Globus pallidus (tissue), 1 donor: ENCODE measurements around the gene DGUOK.

ENCODE experiments used
- DNase-seq: peaks from one replicate; pipeline ENCODE4 v3.0.0-alpha.2; 2015; ENCODE audit warnings: low spot score

Gene DGUOK

GRCh38 chr2:73947412-73948018 lies 20.8 kb downstream of the DGUOK start:
- DNase-seq: no peak

DNA sequence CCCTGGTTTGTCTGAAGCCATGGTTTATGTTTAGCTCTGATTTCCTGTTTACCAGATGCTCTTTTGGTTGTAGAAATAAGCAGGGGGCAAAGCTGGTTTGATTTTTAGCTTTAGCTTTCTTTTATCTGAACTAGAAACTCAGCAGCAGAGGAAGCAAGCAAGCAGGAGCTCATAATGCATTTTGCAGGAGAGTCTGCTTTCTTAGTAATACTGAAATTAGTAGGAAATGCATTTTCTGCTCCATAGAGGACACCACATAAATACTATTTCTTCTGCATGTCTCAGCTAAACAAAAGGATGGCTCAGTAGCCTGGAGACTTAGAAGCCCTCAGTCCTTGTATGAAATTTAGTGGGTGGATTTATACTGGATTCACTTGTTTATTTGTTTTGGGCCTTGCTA lies 23.1 kb downstream of the DGUOK start:
- DNase-seq: no peak

DNA sequence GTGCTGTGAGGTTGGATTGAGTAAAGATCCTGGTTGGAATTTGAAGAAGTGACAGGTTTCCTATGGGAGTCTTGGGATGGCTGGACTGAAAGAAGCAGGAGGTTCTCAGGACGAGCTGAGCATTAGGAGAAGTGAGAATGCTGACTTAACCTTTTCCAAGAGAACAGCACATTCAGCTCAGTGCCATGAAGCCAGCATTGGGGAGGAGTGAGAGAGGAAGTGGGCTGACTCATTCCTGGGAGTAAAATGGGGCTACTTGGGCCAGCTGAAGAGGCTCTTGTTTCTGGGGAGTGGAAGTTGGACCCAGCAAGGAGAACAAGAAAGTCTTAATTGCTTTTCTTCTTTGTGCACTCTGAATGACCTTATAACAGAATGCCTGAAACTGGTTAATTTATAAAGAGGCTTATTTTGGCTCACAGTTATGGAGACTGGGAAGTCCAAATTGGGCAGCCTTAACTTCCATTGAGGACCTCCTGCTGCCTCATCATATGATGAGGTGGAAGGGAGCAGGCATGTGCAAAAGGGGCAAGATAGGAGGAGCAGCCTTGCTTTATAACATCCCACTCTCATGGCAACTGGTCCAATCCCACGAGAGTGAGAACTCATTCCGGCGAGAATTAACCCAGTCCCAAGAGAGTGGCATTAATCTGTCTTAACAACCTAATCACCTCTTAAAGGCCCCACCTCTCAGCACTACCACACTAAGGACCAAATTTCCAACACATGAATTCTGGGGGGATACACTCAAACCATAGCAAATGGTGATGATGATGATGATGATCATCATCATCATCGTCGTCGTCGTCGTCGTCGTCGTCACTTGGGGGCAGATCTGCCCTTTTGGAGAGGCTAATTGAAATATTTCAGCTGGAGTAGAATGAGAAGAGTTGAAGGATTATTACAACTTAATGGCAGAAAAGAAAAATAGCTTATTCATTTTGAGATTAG lies 26.1 kb downstream of the DGUOK start:
- peak; percentile 58 for DNase-seq

- no peak for DNase-seq
These were observed 29.7 kb downstream of the DGUOK start for GRCh38 chr2:73956218-73956865.

DNA sequence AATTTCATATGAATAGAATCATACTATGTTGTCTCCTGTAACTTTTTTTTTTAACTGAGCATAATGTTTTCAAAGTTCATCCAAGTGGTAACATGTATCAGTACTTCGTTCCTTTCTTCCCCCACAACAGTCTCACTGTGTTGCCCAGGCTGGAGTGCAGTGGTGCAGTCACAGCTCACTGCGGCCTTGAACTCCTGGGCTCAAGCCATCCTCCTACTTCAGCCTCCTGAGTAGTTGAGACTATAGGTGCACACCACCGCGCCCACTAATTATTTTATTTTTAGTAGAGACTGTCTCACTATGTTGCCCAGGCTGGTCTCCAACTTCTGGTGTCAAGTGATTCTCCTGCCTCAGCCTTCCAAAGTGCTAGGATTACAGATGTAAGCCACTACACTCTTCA lies 34.6 kb downstream of the DGUOK start:
- no peak for DNase-seq

- no peak for DNase-seq
These were observed 35.3 kb downstream of the DGUOK start for GRCh38 chr2:73961823-73962615.

GRCh38 chr2:73962798-73963197 lies 36.1 kb downstream of the DGUOK start:
- DNase-seq: no peak

- no peak for DNase-seq
These were observed 36.9 kb downstream of the DGUOK start for GRCh38 chr2:73963385-73964120.

DNA sequence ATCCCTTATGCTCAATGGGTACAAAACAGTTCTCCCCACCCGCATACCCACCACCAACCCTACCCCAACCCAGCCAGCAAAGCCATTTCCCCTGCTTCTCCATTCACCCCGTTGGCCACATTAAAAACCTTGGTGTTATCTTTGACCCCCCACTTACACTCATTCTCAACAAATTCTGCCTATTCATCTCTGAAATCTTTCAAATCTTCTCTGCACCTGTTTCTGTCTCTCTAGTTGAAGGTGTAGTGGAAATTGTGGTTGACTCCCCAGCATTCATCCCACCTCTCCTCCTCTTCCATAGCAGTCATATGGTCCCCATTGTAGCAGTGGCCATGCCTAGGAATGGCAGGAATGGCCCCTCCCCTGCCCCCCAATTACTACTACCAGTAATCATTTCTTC lies 37.5 kb downstream of the DGUOK start:
- no peak for DNase-seq

GRCh38 chr2:73965053-73965452 lies 38.4 kb downstream of the DGUOK start:
- no peak for DNase-seq

- no peak for DNase-seq
These were observed 41.8 kb downstream of the DGUOK start for GRCh38 chr2:73968357-73968937.

DNA sequence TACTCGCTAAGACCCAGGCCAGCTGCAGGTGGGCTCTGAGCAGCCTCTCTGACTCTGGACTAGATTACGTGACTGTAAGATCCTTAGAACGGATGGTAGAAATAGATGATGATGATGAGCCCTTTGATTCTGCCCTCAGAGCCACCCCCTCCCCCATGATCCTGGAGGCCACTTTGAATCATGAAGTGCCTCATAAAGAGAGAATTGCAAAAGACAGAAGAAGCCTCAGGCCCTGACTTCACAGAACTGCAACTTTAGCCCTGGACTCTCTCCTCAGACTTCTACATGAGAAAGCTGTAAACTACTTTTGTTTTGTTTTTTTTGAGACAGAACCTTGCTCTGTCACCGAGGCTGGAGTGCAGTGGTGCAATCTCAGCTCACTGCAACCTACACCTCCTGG lies 42.7 kb downstream of the DGUOK start:
- no peak for DNase-seq

- DNase-seq: no peak
These were observed 43.6 kb downstream of the DGUOK start for GRCh38 chr2:73970141-73970803.

DNA sequence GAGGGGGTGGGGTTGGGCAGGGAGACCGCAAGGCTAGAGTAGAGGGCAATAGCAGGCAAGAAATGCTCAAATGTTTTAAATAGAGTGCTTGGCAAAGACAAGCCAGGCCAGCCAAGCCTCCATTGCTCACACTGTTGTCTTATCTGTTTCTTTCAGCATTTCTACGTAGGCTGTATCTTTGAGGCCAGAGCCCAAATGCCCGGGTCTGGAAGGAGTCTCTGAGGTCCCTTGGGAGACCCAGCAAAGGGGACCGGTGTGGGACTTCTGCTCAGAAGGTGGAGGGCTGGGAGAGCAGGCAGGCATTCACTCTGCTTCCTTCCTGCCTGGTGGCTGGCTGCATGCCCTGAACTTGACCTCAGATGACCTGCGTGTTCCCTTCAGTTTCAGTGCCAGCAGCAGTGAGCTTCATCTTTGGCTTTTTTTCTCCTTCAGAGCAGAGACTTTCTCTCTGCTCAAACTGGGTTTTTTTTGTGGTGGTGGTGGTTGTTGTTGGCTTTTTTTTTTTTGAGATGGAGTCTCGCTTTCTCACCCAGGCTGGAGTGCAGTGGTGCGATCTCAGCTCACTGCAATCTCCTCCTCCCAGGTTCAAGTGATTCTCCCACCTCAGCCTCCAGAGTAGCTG lies 44.3 kb downstream of the DGUOK start:
- DNase-seq: peak; percentile 55

- no peak for DNase-seq
These were observed 45.0 kb downstream of the DGUOK start for GRCh38 chr2:73971722-73972121.

GRCh38 chr2:73972846-73973245 lies 46.2 kb downstream of the DGUOK start:
- DNase-seq: no peak

DNA sequence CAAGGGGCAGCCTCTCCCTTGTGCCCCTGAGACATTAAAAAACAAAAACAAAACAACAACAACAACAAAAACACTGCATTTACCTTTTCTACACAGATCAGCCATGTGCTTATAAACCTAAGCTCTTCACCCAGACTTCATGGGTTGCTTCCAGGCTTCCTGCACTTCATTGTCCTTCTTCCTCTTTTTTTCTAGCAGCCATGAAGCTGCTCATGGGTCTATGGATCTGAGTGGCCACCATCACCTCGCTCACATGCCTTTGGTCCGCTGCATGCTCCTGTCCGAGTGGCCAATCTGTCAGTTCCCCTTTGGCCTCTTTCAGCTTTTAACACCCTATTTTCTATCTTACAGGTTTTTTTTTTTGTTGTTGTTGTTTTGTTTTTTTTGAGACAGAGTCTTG lies 49.1 kb downstream of the DGUOK start:
- DNase-seq: no peak

- no peak for DNase-seq
These were observed 50.1 kb downstream of the DGUOK start for GRCh38 chr2:73976803-73977202.

- DNase-seq: no peak
These were observed 50.8 kb downstream of the DGUOK start for GRCh38 chr2:73977466-73977865.

GRCh38 chr2:73979021-73979420 lies 52.3 kb downstream of the DGUOK start:
- DNase-seq: no peak
